Activated naive CD4-positive, alpha-beta T cell (primary cell): ENCODE results near the gene ZNF699.

Source experiments
- DNase-seq, 4 experiments: peaks; one replicate each; lab custom pipeline; 2025; lab: John Stamatoyannopoulos, UW

ZNF699 gene

GRCh38 chr19:9289231-9289884 is 20.3 kb downstream of the ZNF699 start:
- DNase-seq: no peak

- DNase-seq: peak in 1 of 4 experiments; percentile 22
Measured at GRCh38 chr19:9283485-9283884, 26.2 kb downstream of the ZNF699 start.

GRCh38 chr19:9251236-9251635 is 58.4 kb downstream of the ZNF699 start:
- DNase-seq: no peak

DNA sequence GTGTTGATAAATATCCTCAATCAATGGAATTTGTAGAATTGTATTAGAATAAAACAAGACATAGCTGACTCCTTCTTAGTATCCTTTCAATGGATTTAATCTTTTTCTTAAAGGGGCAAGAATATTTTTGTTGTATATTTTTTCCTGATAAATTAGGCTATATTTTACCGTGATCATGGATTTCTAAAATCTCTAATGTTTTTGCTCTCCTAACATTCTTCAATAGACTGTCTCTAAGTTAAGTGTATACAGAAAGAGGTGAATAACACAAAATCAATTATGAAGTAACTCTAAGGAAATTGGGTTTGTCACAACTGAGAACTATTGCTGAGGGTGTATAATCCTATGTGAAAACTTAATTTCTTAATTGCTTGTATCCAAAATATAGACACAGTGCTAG is 59.0 kb downstream of the ZNF699 start, which contains the start of gene OR7E24:
OR7E24 (plus strand) TSS at position 301 of the 400 bp plus-strand sequence. CDS start 114 bp downstream, outside the sequence.
- DNase-seq: no peak
